Peyer's patch (tissue), 4 donors: ENCODE data around the gene PIP4K2B.

ENCODE experiments used
- CTCF ChIP-seq, 6 experiments: fragments of 450-650 bp in 4 of 6; fragments of 200-600 bp in 2 of 6; sonication (generic) in 1 of 6; IDR thresholded peaks; one replicate each; pipeline ENCODE4 v1.5.1; 2017 to 2019; ENCODE audit warnings: antibody characterized with exemption in 6 of 6, mild to moderate bottlenecking in 3 of 6, moderate library complexity in 1 of 6
- POLR2A ChIP-seq, 2 donors: fragments of 450-650 bp; IDR thresholded peaks; one replicate each; pipeline ENCODE4 v1.5.1; 2017; ENCODE audit warnings: antibody characterized with exemption in 2 of 2, mild to moderate bottlenecking in 2 of 2, moderate library complexity in 2 of 2

GRCh38 chr17:38773258-38773657 lies 26.1 kb downstream of the PIP4K2B start:
- TF ChIP-seq POLR2A (IDR thresholded peaks at IDR 0.05) (no peak), CTCF (IDR thresholded peaks at IDR 0.05) (no peak)
